NCI-H345 treated with DMSO at 0.1 percent for 48 hours (cell line): ENCODE results near the gene MYO19.
"Not testable (repeated sequence)": the region's sequence is repeated elsewhere in the genome, so short reads cannot be mapped to it uniquely, and the experiment has no call there.

Experiments used
- DNase-seq: peaks from one replicate; lab custom pipeline; 2025; ENCODE audit not compliant: unreplicated experiment; lab: John Stamatoyannopoulos, UW

MYO19 gene

GRCh38 chr17:36503456-36504155 is 31.1 kb downstream of the MYO19 start:
- DNase-seq, result no peak

- DNase-seq, result no peak
Observed at GRCh38 chr17:36501963-36502362, 32.7 kb downstream of the MYO19 start.

GRCh38 chr17:36501351-36501750 is 33.3 kb downstream of the MYO19 start:
- DNase-seq, result no peak

GRCh38 chr17:36500745-36501225 is 33.9 kb downstream of the MYO19 start:
- no peak for DNase-seq

- no peak for DNase-seq
Observed at GRCh38 chr17:36498560-36499300, 35.9 kb downstream of the MYO19 start.

GRCh38 chr17:36498155-36498554 is 36.5 kb downstream of the MYO19 start:
- no peak for DNase-seq

GRCh38 chr17:36496018-36496789 is 38.5 kb downstream of the MYO19 start:
- no peak for DNase-seq

- no peak for DNase-seq
Observed at GRCh38 chr17:36495076-36495578, 39.5 kb downstream of the MYO19 start.

- DNase-seq, result no peak
Observed at GRCh38 chr17:36494674-36495073, 40.0 kb downstream of the MYO19 start.

GRCh38 chr17:36493956-36494355 is 40.7 kb downstream of the MYO19 start:
- DNase-seq, result no peak

GRCh38 chr17:36486204-36487194 is 48.2 kb downstream of the MYO19 start, which contains the start of gene ZNHIT3:
TSS of gene ZNHIT3 (plus strand) at chr17:36486681. CDS start at chr17:36486700, 19 bp downstream.
- DNase-seq, result peak; percentile 95

GRCh38 chr17:36485805-36486203 is 48.9 kb downstream of the MYO19 start:
- no peak for DNase-seq

GRCh38 chr17:36485027-36485426 is 49.6 kb downstream of the MYO19 start:
- DNase-seq, result no peak

GRCh38 chr17:36484021-36484420 is 50.6 kb downstream of the MYO19 start:
- not testable (repeated sequence) for DNase-seq

- DNase-seq, result peak; percentile 70
Observed at GRCh38 chr17:36482611-36483504, 51.8 kb downstream of the MYO19 start.

- DNase-seq, result no peak
Observed at GRCh38 chr17:36481829-36482228, 52.8 kb downstream of the MYO19 start.

- DNase-seq, result peak; percentile 72
Observed at GRCh38 chr17:36475346-36475970, 59.2 kb downstream of the MYO19 start.

- DNase-seq, result no peak
Observed at GRCh38 chr17:36474571-36474970, 60.1 kb downstream of the MYO19 start.

GRCh38 chr17:36470499-36470898 is 64.2 kb downstream of the MYO19 start:
- no peak for DNase-seq
